HCT116 (cell line): ENCODE data around the gene TRNP1. TPM values are rescaled to one million over a fixed set of nuclear protein-coding genes. Genes with fewer than 3 reads are reported as not detected.

ENCODE experiments used
- ATAC-seq: fragments of 200-7000 bp; cut with Tn5 transposase; 2 replicates; pipeline ENCODE4 v1.9.1; 2020; ENCODE audit warnings: mild to moderate bottlenecking, moderate library complexity
- BruUV-seq: library from RNA; stranded (reverse); fragments of 400-500 nt; replicated peaks from 2 replicates; lab custom pipeline; 2021; lab: Mats Ljungman, UMichigan
- CTCF ChIA-PET: fragments of 300-600 bp; sonication (Branson Sonifier 250); formaldehyde crosslinking; loops from one replicate; lab custom pipeline; 2021; ENCODE audit warnings: antibody characterized with exemption; lab: Charles Lee
- POLR2A ChIA-PET: fragments of 300-600, 350-600 bp; sonication (Branson Sonifier 250); formaldehyde crosslinking; loops from one replicate; lab custom pipeline; 2021; ENCODE audit warnings: antibody characterized with exemption; lab: Charles Lee
- RAD21 ChIA-PET, 2 experiments: fragments of 300-600 bp; sonication (Branson Sonifier 250); formaldehyde crosslinking; loops; one replicate each; lab custom pipeline; 2023; ENCODE audit warnings: low total read pairs in 2 of 2; ENCODE audit not compliant: uncharacterized antibody in 2 of 2, unreplicated experiment in 2 of 2, low non-redundant PET in 1 of 2; lab: Charles Lee
- DNase-seq: peaks from one replicate; pipeline ENCODE4 v3.0.0-alpha.2; 2010; ENCODE audit warnings: low read depth, low spot score
- H2AFZ ChIP-seq: fragments of 200-600 bp; shearing (Covaris generic), sonication (generic); 2 replicates; pipeline ENCODE4 v1.6.1; 2017; ENCODE audit warnings: low read depth, mixed run types, mixed read lengths, antibody characterized with exemption, low read length; ENCODE audit not compliant: poor library complexity, severe bottlenecking
- H3K27ac ChIP-seq: 2 replicates; pipeline ENCODE4 v1.5.1; 2012; ENCODE audit warnings: low read depth, low read length
- H3K27me3 ChIP-seq: fragments of 200-600 bp; sonication (generic); 2 replicates; pipeline ENCODE4 v1.6.1; 2016; ENCODE audit warnings: mixed run types, low read length, mixed read lengths; ENCODE audit not compliant: insufficient read depth
- H3K36me3 ChIP-seq, 2 experiments: fragments of 200-500 bp in 1 of 2; fragments of 200-600 bp in 1 of 2; sonication (Bioruptor generic) in 1 of 2; sonication (generic) in 1 of 2; 2 replicates each; pipeline versions ENCODE4 v1.5.1 to v1.6.1; 2014 to 2016; ENCODE audit warnings: low read length in 2 of 2, inconsistent platforms in 1 of 2, mixed read lengths in 1 of 2, mixed run types in 1 of 2; ENCODE audit not compliant: insufficient read depth in 2 of 2, control insufficient read depth in 1 of 2
- H3K4me1 ChIP-seq, 2 experiments: fragments of 200-600 bp in 1 of 2; sonication (generic) in 1 of 2; 2 replicates each; pipeline versions ENCODE4 v1.5.1 to v1.6.1; 2012 to 2017; ENCODE audit warnings: low read length in 2 of 2, inconsistent platforms in 1 of 2, mild to moderate bottlenecking in 1 of 2, mixed read lengths in 1 of 2, mixed run types in 1 of 2, moderate library complexity in 1 of 2; ENCODE audit not compliant: insufficient read depth in 2 of 2, control insufficient read depth in 1 of 2
- H3K4me2 ChIP-seq: fragments of 200-600 bp; sonication (generic); 2 replicates; pipeline ENCODE4 v1.6.1; 2017; ENCODE audit warnings: mixed run types, low read length, mixed read lengths
- H3K4me3 ChIP-seq, 2 experiments: fragments of 200-600 bp in 1 of 2; sonication (generic) in 1 of 2; replicated peaks in 1 of 2; 2 replicates each; pipeline ENCODE4 v1.5.1; 2011 to 2016; ENCODE audit warnings: low read length in 2 of 2, control low read depth in 1 of 2, low read depth in 1 of 2, mild to moderate bottlenecking in 1 of 2, mixed read lengths in 1 of 2, mixed run types in 1 of 2
- H3K79me2 ChIP-seq: fragments of 200-600 bp; sonication (generic); 2 replicates; pipeline ENCODE4 v1.6.1; 2017; ENCODE audit warnings: mild to moderate bottlenecking, mixed run types, low read length, moderate library complexity, mixed read lengths; ENCODE audit not compliant: insufficient read depth
- H3K9ac ChIP-seq: fragments of 200-600 bp; sonication (generic); 2 replicates; pipeline ENCODE4 v1.6.1; 2016; ENCODE audit warnings: low read length, mixed read lengths
- H3K9me2 ChIP-seq: fragments of 200-600 bp; sonication (generic), shearing (Covaris generic); 2 replicates; pipeline ENCODE4 v1.6.1; 2017; ENCODE audit warnings: mixed run types, mild to moderate bottlenecking, moderate library complexity; ENCODE audit not compliant: insufficient read depth
- H3K9me3 ChIP-seq, 2 experiments: fragments of 200-500 bp in 1 of 2; fragments of 200-600 bp in 1 of 2; sonication (Bioruptor generic) in 1 of 2; sonication (generic) in 1 of 2; 2 replicates each; pipeline ENCODE4 v1.6.1; 2014 to 2017; ENCODE audit warnings: low read length in 2 of 2, mixed read lengths in 2 of 2, inconsistent platforms in 1 of 2, low read depth in 1 of 2, mild to moderate bottlenecking in 1 of 2, mixed run types in 1 of 2, moderate library complexity in 1 of 2; ENCODE audit not compliant: control insufficient read depth in 1 of 2, insufficient read depth in 1 of 2
- H4K20me1 ChIP-seq: fragments of 200-600 bp; sonication (generic), shearing (Covaris generic); 2 replicates; pipeline ENCODE4 v1.6.1; 2017; ENCODE audit warnings: mixed run types, mild to moderate bottlenecking, moderate library complexity; ENCODE audit not compliant: insufficient read depth
- ATF3 ChIP-seq: IDR thresholded peaks from 2 replicates; pipeline ENCODE4 v1.6.1; 2012
- CEBPB ChIP-seq: IDR thresholded peaks from 2 replicates; pipeline ENCODE4 v1.6.1; 2012; ENCODE audit warnings: low read depth
- CTCF ChIP-seq, 3 experiments: fragments of 200-600 bp in 1 of 3; sonication (generic) in 1 of 3; IDR thresholded peaks in 2 of 3; conservative IDR thresholded peaks in 1 of 3; 2 replicates each; pipeline ENCODE4 v1.5.1; 2012 to 2017; ENCODE audit warnings: low read depth in 2 of 3, low read length in 2 of 3, antibody characterized with exemption in 1 of 3, borderline replicate concordance in 1 of 3, control low read depth in 1 of 3, mild to moderate bottlenecking in 1 of 3, mixed read lengths in 1 of 3, mixed run types in 1 of 3, moderate library complexity in 1 of 3; ENCODE audit not compliant: insufficient read depth in 1 of 3
- ELF1 ChIP-seq: IDR thresholded peaks from 2 replicates; pipeline ENCODE4 v1.6.1; 2012; ENCODE audit warnings: low read depth, borderline replicate concordance
- EZH2 ChIP-seq: fragments of 200-600 bp; sonication (generic); IDR thresholded peaks from 2 replicates; pipeline ENCODE4 v1.6.1; 2017; ENCODE audit warnings: antibody characterized with exemption, mixed run types
- EZH2phosphoT487 ChIP-seq: fragments of 200-600 bp; IDR thresholded peaks from 2 replicates; pipeline ENCODE4 v1.6.1; 2018; ENCODE audit warnings: antibody characterized with exemption, borderline replicate concordance
- FOSL1 ChIP-seq: IDR thresholded peaks from 2 replicates; pipeline ENCODE4 v1.6.1; 2012; ENCODE audit warnings: low read depth
- JUND ChIP-seq: IDR thresholded peaks from 2 replicates; pipeline ENCODE4 v1.6.1; 2012
- POLR2A ChIP-seq: IDR thresholded peaks from 2 replicates; pipeline ENCODE4 v1.7.0; 2011; ENCODE audit warnings: borderline replicate concordance; ENCODE audit not compliant: insufficient read depth, insufficient read length; ENCODE audit errors: extremely low read depth
- POLR2AphosphoS5 ChIP-seq: IDR thresholded peaks from 2 replicates; pipeline ENCODE4 v1.6.1; 2011; ENCODE audit warnings: mild to moderate bottlenecking, low read depth, low read length, moderate library complexity
- RAD21 ChIP-seq: IDR thresholded peaks from 2 replicates; pipeline ENCODE4 v1.6.1; 2012; ENCODE audit warnings: low read depth, mild to moderate bottlenecking
- SIN3A ChIP-seq: IDR thresholded peaks from 2 replicates; pipeline ENCODE4 v1.6.1; 2012; ENCODE audit warnings: low read depth
- SP1 ChIP-seq: IDR thresholded peaks from 2 replicates; pipeline ENCODE4 v1.6.1; 2012; ENCODE audit warnings: low read depth
- TCF7L2 ChIP-seq: IDR thresholded peaks from 2 replicates; pipeline ENCODE4 v1.7.0; 2011; ENCODE audit warnings: borderline replicate concordance, inconsistent platforms; ENCODE audit not compliant: insufficient read depth, insufficient read length; ENCODE audit errors: extremely low read depth
- ZNF274 ChIP-seq: fragments of 200-500 bp; sonication (Bioruptor generic); IDR thresholded peaks from 2 replicates; pipeline ENCODE4 v1.6.1; 2014; ENCODE audit warnings: mild to moderate bottlenecking, low read depth, low read length, inconsistent platforms
- intact Hi-C: fragments of 100-400 bp; cut with micrococcal nuclease; formaldehyde crosslinking; loops from 2 replicates; pipeline ENCODE4 v1.10.0; 2022
- total RNA-seq: library from RNA; stranded (reverse); gene quantifications from one replicate; pipeline ENCODE4 v1.2.1, GENCODE V29; 2021; ENCODE audit not compliant: unreplicated experiment
- TF ChIP-seq, protein P1 (sequence below): IDR thresholded peaks from 2 replicates; pipeline ENCODE4 v1.6.1; 2011; ENCODE audit warnings: mild to moderate bottlenecking, low read length, moderate library complexity; ENCODE audit not compliant: insufficient replicate concordance; ENCODE audit errors: extremely low read depth

Gene TRNP1
- total RNA-seq, 1 experiment from 2014 or later, result 76.9 TPM

DNA sequence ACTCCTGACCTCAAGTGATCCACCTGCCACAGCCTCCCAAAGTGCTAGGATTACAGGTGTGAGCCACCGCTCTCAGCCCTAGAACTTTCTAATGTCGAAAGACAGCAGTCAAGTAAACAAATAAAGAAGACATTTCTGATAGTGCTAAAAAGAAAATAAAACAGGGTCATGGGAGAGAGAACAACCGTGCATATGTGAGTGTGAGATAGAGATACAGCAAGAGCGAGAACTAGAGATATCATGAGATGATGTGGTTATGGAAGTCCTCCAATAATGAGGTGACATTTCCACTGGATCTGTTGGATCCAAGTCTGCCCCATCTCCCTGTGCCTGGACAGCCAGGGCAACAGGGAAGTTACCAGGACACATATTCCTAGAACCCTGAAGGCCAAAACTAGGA, 23.7 kb downstream of the TRNP1 start (continued):
- no peak for TF ChIP-seq CTCF (IDR thresholded peaks at IDR 0.05 in 2 of 3, conservative IDR thresholded peaks at IDR 0.05 in 1 of 3; ENCODE audit: borderline replicate concordance in 1 of 3, insufficient read depth in 1 of 3, low read depth in 2 of 3, low read length in 2 of 3)
- TF ChIP-seq JUND, result no peak
- TF ChIP-seq EZH2phosphoT487, result no peak
- TF ChIP-seq, protein P1, sequence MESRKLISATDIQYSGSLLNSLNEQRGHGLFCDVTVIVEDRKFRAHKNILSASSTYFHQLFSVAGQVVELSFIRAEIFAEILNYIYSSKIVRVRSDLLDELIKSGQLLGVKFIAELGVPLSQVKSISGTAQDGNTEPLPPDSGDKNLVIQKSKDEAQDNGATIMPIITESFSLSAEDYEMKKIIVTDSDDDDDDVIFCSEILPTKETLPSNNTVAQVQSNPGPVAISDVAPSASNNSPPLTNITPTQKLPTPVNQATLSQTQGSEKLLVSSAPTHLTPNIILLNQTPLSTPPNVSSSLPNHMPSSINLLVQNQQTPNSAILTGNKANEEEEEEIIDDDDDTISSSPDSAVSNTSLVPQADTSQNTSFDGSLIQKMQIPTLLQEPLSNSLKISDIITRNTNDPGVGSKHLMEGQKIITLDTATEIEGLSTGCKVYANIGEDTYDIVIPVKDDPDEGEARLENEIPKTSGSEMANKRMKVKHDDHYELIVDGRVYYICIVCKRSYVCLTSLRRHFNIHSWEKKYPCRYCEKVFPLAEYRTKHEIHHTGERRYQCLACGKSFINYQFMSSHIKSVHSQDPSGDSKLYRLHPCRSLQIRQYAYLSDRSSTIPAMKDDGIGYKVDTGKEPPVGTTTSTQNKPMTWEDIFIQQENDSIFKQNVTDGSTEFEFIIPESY, result no peak
- TF ChIP-seq ATF3, result no peak
- TF ChIP-seq EZH2, result no peak
- no peak for TF ChIP-seq POLR2AphosphoS5
- TF ChIP-seq TCF7L2, result no peak
- TF ChIP-seq FOSL1, result no peak
- TF ChIP-seq RAD21, result no peak

DNA sequence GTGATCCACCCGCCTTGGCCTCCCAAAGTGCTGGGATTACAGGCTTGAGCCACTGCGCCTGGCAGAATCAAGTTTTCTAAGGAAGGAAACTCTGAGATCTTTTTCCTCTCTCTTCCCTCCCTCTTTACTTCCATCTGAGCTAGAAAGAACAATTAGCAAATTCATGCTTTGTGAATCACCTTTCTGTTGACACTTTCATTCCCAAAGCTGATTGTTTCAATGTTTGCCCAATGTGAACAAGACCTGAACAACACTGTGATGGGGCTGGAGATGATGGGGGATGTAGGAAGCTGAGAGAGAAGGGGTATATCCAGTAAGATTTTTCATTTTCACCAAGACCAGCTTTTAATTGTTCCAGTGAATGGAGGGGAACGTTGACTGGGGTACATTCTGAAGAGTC, 24.8 kb downstream of the TRNP1 start:
- no TSS peak for BruUV-seq
- Histone ChIP-seq H4K20me1 (no peaks in the 10 kb centered on the region), H3K27me3 (no peaks in the 10 kb centered on the region), H3K4me1 (peaks cover 4 to 23% of the 10 kb centered on the region in 2 experiments; a peak in 3 of 4 replicates), H3K36me3 (no peaks in the 10 kb centered on the region), H3K27ac (no peak overlapping the region), H3K9me2 (no peaks in the 10 kb centered on the region), H3K9me3 (no peaks in the 10 kb centered on the region), H3K79me2 (no peaks in the 10 kb centered on the region), H3K9ac (no peak overlapping the region), H3K4me3 (no peak overlapping the region), H2AFZ (no peak overlapping the region), H3K4me2 (0 out of 2 replicates have a peak overlapping the region, but pooled peaks have one; percentile 23)
- intact Hi-C loops, result no loop called here
- no peak for ATAC-seq
- ChIA-PET POLR2A (interaction anchor here (1.4 kb wide), 1 partner anchor 13 kb away, joined by 3 read pairs; no protein-coding TSS in a partner anchor), RAD21 (no interaction called here), CTCF (interaction anchor here (0.8 to 1.1 kb wide), 2 partner anchors 10 to 26 kb away, joined by 3 read pairs; no protein-coding TSS in a partner anchor)
- no peak for DNase-seq
- no peak for TF ChIP-seq ZNF274
- TF ChIP-seq SIN3A, result no peak
- no peak for TF ChIP-seq SP1
- TF ChIP-seq EZH2phosphoT487, result no peak
- TF ChIP-seq RAD21, result no peak
- TF ChIP-seq CEBPB, result no peak
- TF ChIP-seq CTCF (IDR thresholded peaks at IDR 0.05 in 2 of 3, conservative IDR thresholded peaks at IDR 0.05 in 1 of 3; ENCODE audit: borderline replicate concordance in 1 of 3, insufficient read depth in 1 of 3, low read depth in 2 of 3, low read length in 2 of 3), result no peak
- no peak for TF ChIP-seq POLR2A
- TF ChIP-seq ELF1, result no peak
- no peak for TF ChIP-seq ATF3
